ENCODE data around the gene SUCLG1.

SUCLG1 gene

DNA sequence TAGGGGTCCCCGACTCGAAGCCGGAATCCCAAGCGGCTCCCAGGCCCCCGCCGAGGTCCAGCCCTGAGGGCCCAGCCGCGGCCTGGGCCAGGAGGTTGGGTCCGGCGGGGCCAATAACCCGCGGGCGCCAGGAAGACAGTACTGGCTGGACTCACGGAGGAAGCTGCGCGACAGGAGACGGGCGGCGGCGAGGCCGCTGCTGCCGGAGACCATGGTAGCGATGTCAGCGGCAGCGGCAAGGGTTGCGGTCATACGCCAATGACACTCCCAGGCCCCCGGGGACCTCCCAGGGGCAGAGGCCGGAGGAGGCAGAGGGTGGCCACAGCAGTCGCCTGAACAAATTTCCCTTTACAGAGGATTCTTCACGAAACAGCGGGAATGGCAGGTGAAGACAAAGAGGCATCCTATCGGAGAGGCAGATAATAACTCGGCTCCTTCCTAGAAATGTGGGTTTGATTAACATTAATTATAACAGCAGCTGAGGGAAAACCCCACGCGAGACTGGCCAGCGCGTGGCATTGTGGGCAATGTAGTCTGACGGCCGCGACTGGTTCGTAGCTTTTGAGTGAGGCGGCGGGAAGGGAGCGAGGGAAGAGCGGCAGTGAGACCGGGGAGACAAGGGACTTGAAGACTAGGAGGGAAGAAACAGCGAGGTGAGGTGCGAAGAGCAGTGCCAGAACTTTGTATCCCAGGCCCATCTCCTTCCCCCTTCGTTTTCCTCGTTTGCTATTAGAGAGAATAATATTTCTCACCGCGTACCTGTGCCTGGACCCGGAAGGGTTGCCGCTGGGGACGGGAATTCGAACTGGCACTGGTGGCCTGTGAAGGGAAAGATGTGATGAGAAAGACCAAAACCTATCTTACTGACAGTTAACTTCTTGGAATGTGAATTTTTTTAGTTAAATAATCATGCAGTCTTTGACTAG, at the start of gene SUCLG1:
Gene SUCLG1, minus strand, starts transcription at position 263 of the 926 bp plus-strand sequence. Its CDS starts 11 bp downstream, at position 252.
- peak; percentile 89 to 95 for DNase-seq
- peak; percentile 74 for TF ChIP-seq POLR2A (IDR thresholded peaks at IDR 0.05; ENCODE audit: low read length)
- TF ChIP-seq GATA1 (IDR thresholded peaks at IDR 0.05; ENCODE audit: low read depth, low read length) = no peak

DNA sequence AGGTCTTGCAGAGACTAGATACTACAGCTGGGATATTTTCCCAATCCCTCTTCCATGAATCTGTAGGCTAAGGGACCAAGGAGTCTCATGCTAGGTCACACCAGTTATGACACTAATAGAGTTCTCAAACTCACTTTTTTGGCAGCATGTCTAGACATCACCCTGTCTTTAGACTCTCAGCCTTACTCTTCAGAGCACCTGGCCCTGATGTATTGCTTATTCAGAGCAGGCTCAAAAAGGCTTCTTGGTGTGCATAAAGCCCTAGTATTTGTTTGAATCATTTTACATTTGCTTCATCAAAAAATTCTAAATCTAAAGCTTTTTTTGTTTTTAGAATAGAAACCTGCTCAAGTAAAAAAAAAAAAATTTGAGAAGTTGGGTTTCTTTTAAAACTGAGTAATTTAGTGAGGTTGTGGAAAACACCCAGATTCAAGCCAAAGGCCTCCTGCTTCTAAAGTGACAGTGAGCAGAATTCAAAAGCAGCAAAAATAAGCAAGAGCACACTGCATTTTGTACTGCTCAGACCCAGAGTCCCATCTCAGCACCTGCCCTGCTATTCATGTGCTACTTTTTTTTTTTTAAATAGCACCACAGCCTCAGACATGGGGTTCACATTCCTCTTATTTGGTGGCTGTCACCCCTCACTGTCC, 39.2 kb upstream of the SUCLG1 start:
- no peak for TF ChIP-seq POLR2A (IDR thresholded peaks at IDR 0.05; ENCODE audit: low read length)
- TF ChIP-seq GATA1 (IDR thresholded peaks at IDR 0.05; ENCODE audit: low read depth, low read length) = no peak
- no peak for DNase-seq

DNA sequence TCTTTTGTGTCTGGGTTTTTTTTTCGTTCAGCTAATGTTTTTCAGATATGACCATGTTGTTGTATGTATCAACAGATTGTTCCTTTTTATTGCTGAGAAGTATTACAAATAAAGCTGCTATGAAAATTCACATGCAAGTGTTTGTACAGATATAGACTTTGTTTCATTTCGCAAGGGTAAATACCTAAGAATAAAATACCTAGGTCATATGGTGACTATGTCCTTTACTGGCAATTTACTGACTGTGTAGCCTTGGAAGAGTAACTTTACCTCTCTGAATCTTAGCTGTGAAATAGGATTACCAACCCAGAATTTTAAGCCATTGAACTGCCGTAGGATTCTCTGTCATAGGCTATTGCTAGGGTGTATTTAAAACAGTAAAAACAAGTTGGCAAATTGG, 38.2 kb upstream of the SUCLG1 start:
- TF ChIP-seq GATA1 (IDR thresholded peaks at IDR 0.05; ENCODE audit: low read depth, low read length) (no peak), POLR2A (IDR thresholded peaks at IDR 0.05; ENCODE audit: low read length) (no peak)
- no peak for DNase-seq

DNA sequence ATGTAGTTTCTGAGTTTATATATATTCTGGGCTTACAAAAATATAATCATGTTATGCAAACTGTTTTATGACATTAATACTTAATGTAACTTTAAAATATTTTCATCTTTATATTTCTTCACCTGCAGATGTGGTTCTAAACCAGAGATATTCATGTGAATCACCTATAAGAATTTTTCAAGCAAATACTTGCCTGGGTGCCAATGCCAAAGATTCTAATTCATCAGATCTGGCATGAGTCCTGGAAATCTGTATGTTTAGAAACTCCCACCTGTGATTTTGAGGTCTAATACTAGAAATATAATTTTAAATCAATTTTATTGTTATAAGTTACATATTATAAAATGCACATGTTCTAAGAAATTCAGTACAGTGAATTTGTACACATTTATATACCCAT, 37.3 kb upstream of the SUCLG1 start:
- no peak for DNase-seq
- TF ChIP-seq GATA1 (IDR thresholded peaks at IDR 0.05; ENCODE audit: low read depth, low read length) = no peak
- no peak for TF ChIP-seq POLR2A (IDR thresholded peaks at IDR 0.05; ENCODE audit: low read length)

DNA sequence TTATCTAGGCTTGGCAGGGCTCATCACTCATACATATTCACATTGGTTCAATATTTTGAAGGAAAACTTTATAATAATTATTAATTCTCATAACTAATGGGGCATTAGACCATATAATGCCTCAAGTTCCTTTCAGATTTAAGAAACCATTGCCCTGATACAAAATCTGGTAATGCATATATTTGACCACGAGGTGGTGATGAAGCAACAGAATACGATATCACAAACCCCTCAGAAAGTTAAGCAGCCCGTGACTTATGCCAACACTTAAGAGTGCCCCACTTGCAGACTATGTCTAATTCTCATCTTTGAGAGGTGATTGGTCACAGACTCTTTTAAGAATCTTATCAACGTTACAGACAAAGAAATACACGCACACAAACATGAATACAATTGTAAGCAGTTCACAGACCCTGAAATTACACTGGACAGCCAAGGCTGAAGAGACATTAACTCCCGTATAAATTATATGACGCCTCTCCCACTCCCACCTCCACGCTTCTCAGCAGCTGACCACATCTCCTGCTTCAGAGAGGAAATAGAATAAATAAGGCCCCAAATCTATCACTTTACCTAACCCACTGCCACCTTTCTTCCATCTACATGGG, 36.6 kb upstream of the SUCLG1 start:
- peak; percentile 42 to 64 for DNase-seq

DNA sequence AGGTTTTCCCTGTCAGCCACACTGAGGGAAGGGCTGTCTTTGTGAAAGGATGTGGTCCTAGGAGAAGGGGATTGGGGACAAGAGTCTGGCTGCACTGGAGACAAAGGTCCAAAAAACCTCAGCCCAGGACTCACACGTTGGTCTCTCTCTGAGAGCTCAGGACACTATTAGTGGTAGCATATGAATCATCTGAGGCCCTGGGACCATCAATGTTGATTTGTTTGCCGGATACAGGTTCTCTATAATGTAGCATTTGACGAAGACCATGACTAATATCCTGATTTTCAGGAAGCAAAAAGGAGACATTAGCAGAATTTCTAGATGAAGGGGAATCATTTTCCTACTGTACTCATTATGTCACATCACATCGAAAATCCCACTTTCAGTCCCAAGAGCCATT, 35.0 kb upstream of the SUCLG1 start:
- TF ChIP-seq GATA1 (IDR thresholded peaks at IDR 0.05; ENCODE audit: low read depth, low read length) = no peak
- no peak for TF ChIP-seq POLR2A (IDR thresholded peaks at IDR 0.05; ENCODE audit: low read length)
- DNase-seq = no peak

More for the DNA sequence above, 36.6 kb upstream of the SUCLG1 start:
- TF ChIP-seq GATA1 (IDR thresholded peaks at IDR 0.05; ENCODE audit: low read depth, low read length) = no peak
- no peak for TF ChIP-seq POLR2A (IDR thresholded peaks at IDR 0.05; ENCODE audit: low read length)

DNA sequence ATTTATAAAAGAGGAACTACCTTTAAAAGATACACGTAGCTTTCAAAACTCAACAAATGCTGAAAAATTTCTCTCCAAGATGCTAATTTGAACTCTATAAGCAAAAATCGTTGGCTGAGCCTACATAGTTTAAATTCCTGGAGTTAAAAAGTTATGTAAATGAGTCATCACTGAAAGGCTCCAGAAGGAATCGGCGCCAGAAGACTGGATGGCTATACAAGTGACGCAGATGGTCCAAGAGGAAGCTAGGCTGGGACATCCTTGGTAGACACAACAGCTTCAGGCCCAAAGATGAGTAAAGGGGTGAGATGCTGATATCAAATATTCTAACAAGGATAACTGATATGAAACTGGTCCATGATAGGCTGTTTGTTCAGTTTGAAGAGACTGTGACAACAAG, 34.4 kb upstream of the SUCLG1 start:
- no peak for DNase-seq
- TF ChIP-seq POLR2A (IDR thresholded peaks at IDR 0.05; ENCODE audit: low read length) (no peak), GATA1 (IDR thresholded peaks at IDR 0.05; ENCODE audit: low read depth, low read length) (no peak)

DNA sequence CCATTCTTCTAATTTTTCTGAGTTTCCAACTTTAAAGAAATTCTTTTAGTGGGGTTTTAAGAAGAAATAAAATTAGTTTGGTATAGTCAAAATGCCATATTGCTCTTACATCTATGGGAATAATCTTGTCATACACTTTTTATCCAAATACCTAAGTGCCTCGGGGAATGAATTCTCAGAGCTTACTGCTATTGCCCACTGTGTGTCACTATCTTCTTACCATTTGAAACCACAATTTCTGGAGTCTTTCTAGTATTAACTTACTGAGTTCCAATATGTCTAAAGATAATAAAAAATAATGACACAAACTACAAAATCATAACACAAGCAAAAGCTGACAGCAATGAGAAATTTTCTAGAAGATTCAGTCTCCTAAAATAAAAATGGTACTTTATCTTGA, 33.5 kb upstream of the SUCLG1 start:
- TF ChIP-seq POLR2A (IDR thresholded peaks at IDR 0.05; ENCODE audit: low read length) (no peak), GATA1 (IDR thresholded peaks at IDR 0.05; ENCODE audit: low read depth, low read length) (no peak)
- DNase-seq = peak in 1 of 2 experiments; percentile 2

DNA sequence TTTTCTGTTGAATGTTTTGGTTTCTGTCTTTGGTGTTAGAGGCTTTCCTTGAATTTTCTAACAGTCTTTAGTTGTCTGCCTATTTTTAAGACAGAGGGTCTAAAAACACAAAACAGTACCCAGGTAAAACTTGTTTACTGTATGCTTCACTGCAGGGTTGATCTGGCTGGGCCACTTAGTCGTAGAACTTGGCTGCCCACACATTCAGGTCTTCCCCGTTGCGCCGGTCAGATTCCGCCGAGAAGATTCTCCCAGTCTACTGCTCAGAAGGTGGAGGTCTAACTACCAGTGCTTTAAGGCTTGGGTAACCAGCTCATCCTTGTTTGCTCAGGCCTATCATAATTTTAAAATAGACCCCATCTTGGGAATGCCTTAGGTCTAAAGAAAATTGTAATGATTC, 32.7 kb upstream of the SUCLG1 start:
- TF ChIP-seq POLR2A (IDR thresholded peaks at IDR 0.05; ENCODE audit: low read length) (no peak), GATA1 (IDR thresholded peaks at IDR 0.05; ENCODE audit: low read depth, low read length) (no peak)
- DNase-seq = no peak

DNA sequence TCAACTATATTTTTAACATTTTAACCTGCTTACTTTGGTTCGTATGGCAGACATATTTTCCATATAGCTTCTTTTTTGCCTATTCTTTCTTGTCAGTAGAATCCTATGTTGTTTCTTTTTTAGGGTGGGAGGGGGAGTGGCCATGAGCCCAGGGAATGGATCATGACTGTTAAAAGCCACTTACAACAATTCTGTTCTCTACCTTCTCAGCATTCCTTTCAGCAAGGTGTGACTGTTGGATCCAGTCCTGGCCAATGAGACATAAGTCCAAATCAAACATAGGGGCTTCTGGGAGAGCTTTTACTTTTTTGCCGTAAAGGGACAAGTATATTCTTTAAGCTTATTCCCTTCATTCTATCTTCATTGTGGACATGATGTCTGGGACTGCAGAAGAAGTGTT, 32.2 kb upstream of the SUCLG1 start:
- no peak for DNase-seq
- TF ChIP-seq POLR2A (IDR thresholded peaks at IDR 0.05; ENCODE audit: low read length) (no peak), GATA1 (IDR thresholded peaks at IDR 0.05; ENCODE audit: low read depth, low read length) (no peak)

DNA sequence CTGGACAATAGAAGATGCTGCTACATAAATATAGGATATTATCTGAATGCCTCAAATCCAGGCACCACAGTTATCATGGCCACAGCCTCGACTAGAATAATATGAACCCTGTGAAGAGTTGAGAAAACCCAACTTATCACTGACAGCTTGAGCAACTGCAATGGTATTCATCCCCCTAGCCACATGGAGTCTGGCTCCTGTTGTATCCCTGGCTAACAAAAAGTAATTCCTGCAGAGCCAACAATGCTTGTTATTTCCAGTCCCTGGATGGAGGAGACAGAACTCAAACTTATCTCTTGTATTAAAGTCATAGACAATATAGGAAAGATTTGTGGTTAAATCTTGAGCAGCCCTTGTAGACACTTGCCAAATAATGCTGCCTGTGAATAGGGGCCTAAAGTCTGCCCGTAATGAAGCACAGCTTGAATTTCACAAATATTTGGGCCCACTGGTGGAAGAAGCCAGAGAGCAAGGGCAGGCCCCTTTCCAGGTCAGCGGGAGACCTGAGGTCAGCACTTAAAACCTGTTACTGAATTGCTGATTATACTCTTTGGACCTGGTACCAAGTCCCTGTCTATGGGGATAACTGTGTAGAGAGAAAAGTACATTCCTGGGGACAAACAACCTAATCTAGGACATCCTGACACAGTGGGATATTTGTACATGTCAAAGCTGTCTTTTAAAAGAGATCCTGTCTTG, 28.4 kb upstream of the SUCLG1 start:
- no peak for DNase-seq
- TF ChIP-seq POLR2A (IDR thresholded peaks at IDR 0.05; ENCODE audit: low read length) = no peak
- no peak for TF ChIP-seq GATA1 (IDR thresholded peaks at IDR 0.05; ENCODE audit: low read depth, low read length)

DNA sequence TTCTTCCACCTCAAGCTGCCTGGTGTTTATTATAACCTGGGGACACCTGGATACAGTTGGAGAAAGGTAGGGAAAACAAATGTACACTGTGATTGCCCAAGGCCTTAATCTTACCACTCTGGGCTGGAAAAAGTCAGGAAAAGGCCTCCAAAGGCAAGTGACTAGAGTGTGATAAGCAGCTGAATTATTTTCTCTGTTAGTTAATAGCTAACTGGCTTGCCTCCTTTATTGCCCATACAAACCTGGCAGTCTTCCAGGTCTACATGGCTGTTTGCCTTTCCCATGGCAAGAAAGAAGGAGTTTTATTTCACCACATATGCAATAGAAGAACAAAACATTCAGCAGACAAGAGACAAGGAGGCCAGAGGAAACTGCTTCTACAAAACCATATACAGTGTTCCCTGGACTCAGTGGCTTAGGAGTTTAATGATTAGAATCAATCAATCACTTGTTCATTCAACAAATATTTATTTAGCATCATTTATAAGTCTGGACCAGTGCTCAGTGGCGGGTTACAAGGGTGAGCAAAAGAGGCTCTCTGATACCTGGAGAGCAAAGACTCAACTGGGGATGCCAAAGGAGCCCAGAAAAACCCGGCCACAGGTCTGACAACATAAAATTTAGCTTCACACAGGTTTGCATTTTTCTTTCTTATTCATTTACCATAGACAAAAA, 27.5 kb upstream of the SUCLG1 start:
- TF ChIP-seq POLR2A (IDR thresholded peaks at IDR 0.05; ENCODE audit: low read length) = no peak
- TF ChIP-seq GATA1 (IDR thresholded peaks at IDR 0.05; ENCODE audit: low read depth, low read length) = no peak
- DNase-seq = no peak

DNA sequence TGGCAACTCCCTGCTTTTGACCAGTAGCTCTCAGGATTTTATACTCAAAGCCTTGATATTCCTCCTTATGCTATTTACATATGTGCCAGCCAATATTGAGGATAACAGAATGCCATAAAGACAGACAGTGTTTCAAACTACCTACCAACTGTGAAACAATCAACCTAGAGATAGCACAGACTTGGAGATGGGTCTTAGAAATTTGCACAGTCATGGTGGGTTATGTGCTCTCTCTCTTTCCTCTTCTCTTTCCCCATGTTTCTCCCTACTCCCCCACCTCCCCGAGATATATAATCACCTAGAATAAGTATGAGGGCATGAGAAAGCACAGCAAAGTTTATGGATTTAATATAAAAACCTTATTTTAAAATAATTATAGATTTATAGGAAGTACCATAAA, 24.2 kb upstream of the SUCLG1 start:
- TF ChIP-seq GATA1 (IDR thresholded peaks at IDR 0.05; ENCODE audit: low read depth, low read length) (no peak), POLR2A (IDR thresholded peaks at IDR 0.05; ENCODE audit: low read length) (no peak)
- DNase-seq = no peak

Data from erythroblast (primary cell).